Right lung (tissue), 5 donors: ENCODE data around the gene CEMP1. TPM values are rescaled to one million over a fixed set of nuclear protein-coding genes. Genes with fewer than 3 reads are reported as not detected.

ENCODE experiments used
- DNase-seq, 2 donors: peaks; one replicate each; pipeline ENCODE4 v3.0.0-alpha.2; 2013
- polyA plus RNA-seq, 5 donors: library from polyadenylated mRNA; unstranded; fragments of 120-200 nt; gene quantifications; one replicate each; pipeline versions ENCODE4 v1.2.1 to v1.2.3, GENCODE V29; 2013; ENCODE audit warnings: inconsistent platforms in 1 of 5, low replicate concordance in 1 of 5; ENCODE audit not compliant: insufficient read length in 5 of 5, insufficient read depth in 1 of 5

The CEMP1 gene
- polyA plus RNA-seq, 5 donors = 0.35 to 2.6 (median 1.6) TPM

DNA sequence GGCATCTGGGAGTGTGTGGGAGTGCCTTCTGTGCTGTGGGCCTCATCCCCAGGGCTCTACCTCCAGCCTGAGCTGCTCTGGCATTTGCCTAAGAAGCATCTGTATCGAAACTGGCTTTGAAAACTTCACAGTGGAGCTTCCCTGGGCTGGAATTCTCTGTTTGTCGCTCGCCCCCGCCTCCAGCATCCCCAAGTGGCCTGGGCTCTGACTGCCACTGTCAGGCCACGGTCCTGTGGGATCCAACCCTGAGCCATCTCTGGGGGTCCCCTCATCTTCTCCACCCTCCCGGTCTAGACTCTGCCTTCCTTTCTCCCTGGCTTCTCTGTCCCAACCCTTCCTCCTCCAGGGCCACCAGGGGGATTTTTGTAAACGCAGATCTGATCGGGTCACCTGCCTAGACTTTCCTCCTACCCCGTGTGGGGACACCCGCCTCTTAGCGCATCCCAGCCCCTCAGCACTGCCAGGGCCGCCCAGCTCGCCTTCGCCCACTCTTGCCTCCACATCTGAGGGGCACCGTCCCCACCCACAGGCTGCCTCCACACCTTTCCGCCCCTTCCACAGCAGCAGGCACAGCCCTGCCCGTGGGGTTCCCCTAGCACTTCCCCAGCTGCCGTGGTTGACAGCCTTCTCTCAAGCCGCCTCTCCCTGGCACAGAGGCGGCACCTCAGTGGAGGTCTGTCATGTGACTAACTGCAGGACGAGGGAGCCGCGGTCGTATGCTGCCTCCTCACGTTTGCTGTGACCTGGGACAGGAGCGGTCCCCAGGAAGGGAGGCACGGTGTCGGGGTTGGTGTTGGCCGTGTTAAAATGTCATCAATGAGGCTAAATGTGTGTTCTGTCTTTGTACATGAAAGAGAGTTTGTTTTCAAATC is 44.3 kb downstream of the CEMP1 start:
- DNase-seq = no peak

DNA sequence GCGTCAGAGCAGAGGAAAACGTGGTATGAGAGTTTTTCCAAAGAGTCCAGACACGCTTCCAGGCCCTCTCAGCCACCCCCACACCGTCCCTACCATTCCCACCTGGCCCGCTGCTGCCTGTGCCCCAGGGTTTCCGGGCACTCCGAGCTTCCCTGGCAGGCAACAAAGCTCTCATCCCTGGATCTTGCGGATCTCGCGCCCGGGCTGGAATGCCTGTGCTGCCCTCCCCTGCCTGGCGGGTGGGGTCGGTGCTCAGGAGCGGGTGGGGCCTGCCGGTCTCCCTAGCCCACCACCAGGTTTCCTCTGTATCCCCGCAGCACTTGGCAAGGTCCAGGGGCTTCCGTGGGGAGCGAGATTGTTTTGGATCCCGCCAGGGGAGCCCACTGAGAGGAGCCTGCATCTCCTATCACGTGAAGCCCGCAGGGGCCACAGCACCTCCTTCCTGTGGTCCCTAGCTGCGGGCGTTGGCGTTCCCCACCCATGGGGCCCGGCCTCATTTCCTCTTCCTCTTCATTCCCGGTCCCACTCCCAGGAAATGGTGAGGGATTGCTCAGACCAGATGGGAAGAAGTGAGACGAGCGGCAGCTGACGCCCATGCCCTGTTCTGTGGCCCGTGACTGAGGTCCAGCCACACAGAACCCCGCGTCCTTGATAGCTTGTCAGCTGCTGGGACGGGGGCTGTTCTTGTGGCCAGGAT is 45.2 kb downstream of the CEMP1 start:
- no peak for DNase-seq

GRCh38 chr16:2484898-2485508 is 46.2 kb downstream of the CEMP1 start:
- no peak for DNase-seq

DNA sequence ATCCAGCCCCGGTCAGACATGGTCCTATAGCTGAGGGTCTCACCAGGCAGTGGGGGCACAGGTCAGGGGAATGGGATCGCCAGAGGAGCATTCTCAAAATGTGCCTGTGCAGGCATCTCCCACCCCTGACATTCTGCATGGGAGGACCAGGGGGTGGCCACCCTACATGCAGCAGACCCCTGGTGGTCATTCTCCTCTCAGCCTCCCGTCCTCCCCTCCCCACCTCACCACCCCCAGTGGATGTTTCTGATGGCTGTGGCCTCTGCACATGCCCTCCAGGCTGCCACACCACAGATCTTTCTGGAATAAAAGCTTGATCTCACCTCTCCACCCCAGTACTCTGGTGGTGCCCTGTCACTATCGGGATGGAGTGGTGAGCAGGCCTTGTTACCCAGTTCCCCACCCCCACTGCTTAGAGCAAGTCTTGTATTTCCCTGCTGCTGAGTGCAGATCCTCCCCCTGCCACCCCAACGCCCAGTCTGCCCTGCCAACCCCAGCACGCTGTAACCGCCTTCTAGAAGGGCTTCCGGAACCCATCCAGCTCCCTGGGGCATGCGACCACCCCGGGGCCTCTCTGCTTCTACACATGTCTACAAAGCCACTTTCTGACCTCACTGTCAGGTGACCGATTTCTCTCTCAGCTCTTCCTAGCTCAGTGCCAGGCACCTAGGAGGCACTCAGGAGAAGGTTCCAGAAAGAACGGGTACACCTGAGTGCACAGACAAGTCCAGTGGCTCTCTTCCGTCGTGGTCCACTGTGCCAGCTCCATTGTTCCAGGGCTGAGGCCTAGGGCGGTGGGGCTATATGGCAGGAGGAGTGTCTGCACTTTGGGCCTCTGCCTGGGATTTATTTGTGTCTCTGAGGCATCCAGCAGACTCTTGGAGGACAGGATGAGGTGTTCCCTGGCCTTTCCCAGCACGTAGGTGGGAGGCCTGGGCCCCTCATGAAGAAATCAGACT is 47.0 kb downstream of the CEMP1 start:
- DNase-seq = no peak

GRCh38 chr16:2482708-2483534 is 48.3 kb downstream of the CEMP1 start:
- no peak for DNase-seq

- no peak for DNase-seq
These were observed 49.0 kb downstream of the CEMP1 start for GRCh38 chr16:2482249-2482648.

- no peak for DNase-seq
These were observed 49.5 kb downstream of the CEMP1 start for GRCh38 chr16:2481676-2482075.

DNA sequence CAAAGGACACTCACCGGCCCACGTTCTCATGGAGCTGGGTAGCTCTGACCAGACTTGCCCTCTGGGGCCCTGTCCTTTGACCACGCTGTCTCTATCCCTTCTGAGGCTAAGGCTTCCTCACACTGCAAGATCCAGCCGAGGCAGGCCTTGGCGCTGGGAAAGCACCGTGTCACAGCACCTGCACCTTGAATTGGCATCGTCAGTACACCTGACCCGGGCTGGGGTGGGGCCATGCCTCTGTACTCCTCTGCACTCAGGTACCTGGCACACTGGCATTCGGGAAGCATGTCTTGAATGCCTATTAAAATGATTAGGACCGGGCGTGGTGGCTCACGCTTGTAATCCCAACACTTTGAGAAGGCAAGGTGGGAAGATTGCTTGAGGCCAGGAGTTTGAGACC is 50.3 kb downstream of the CEMP1 start:
- no peak for DNase-seq

Other genes with a start within 250 kb of the CEMP1 start
- 10 to 100 TPM in 2 of 5 donors, 1 to 10 TPM in 3; 6.8 to 16.1 (median 7.3) TPM for gene ABCA3, start 190.7 kb downstream of the CEMP1 start, polyA plus RNA-seq
- gene CCNF, start 102.0 kb downstream of the CEMP1 start, polyA plus RNA-seq = 10 to 100 TPM in 1 of 5 donors, 1 to 10 TPM in 4; 8.9 to 13.2 (median 9.2) TPM
- gene TEDC2, start 71.3 kb downstream of the CEMP1 start, polyA plus RNA-seq = 10 to 100 TPM in 2 of 5 donors, 1 to 10 TPM in 3; 6.2 to 11.9 (median 8.0) TPM
- 1 to 10 TPM; 2.4 to 6.5 (median 4.7) TPM for gene NTN3, start 60.1 kb downstream of the CEMP1 start, polyA plus RNA-seq
- gene TBC1D24, start 56.3 kb downstream of the CEMP1 start, polyA plus RNA-seq = 10 to 100 TPM; 11.6 to 20.5 (median 17.2) TPM
- gene ATP6V0C, start 17.5 kb downstream of the CEMP1 start, polyA plus RNA-seq = 100 to 1,000 TPM in 2 of 5 donors, 10 to 100 TPM in 3; 60.5 to 158 (median 87.5) TPM
- gene AMDHD2, start 11.0 kb downstream of the CEMP1 start, polyA plus RNA-seq = 10 to 100 TPM; 11.1 to 20.8 (median 16.6) TPM
- gene PDPK1, start 6.6 kb upstream of the CEMP1 start, polyA plus RNA-seq = 10 to 100 TPM; 35.2 to 43.4 (median 37.9) TPM
- 10 to 100 TPM; 19.0 to 25.7 (median 21.4) TPM for gene KCTD5, start 151.1 kb upstream of the CEMP1 start, polyA plus RNA-seq
- gene PRSS27, start 188.8 kb upstream of the CEMP1 start, polyA plus RNA-seq = 1 to 10 TPM; 1.7 to 3.1 (median 2.5) TPM
- 100 to 1,000 TPM; 524 to 630 (median 557) TPM for gene SRRM2, start 221.2 kb upstream of the CEMP1 start, polyA plus RNA-seq
- gene ELOB, start 245.9 kb upstream of the CEMP1 start, polyA plus RNA-seq = 100 to 1,000 TPM; 133 to 296 (median 161) TPM